HCT116 (cell line): ENCODE data around the gene CNNM4. TPM values are rescaled to one million over a fixed set of nuclear protein-coding genes. Genes with fewer than 3 reads are reported as not detected.

Experiments
- ATAC-seq: fragments of 200-7000 bp; cut with Tn5 transposase; 2 replicates; pipeline ENCODE4 v1.9.1; 2020; ENCODE audit warnings: mild to moderate bottlenecking, moderate library complexity
- BruUV-seq: library from RNA; stranded (reverse); fragments of 400-500 nt; replicated peaks from 2 replicates; lab custom pipeline; 2021; lab: Mats Ljungman, UMichigan
- CTCF ChIA-PET: fragments of 300-600 bp; sonication (Branson Sonifier 250); formaldehyde crosslinking; loops from one replicate; lab custom pipeline; 2021; ENCODE audit warnings: antibody characterized with exemption; lab: Charles Lee
- POLR2A ChIA-PET: fragments of 300-600, 350-600 bp; sonication (Branson Sonifier 250); formaldehyde crosslinking; loops from one replicate; lab custom pipeline; 2021; ENCODE audit warnings: antibody characterized with exemption; lab: Charles Lee
- RAD21 ChIA-PET, 2 experiments: fragments of 300-600 bp; sonication (Branson Sonifier 250); formaldehyde crosslinking; loops; one replicate each; lab custom pipeline; 2023; ENCODE audit warnings: low total read pairs in 2 of 2; ENCODE audit not compliant: uncharacterized antibody in 2 of 2, unreplicated experiment in 2 of 2, low non-redundant PET in 1 of 2; lab: Charles Lee
- DNase-seq: peaks from one replicate; pipeline ENCODE4 v3.0.0-alpha.2; 2010; ENCODE audit warnings: low read depth, low spot score
- H2AFZ ChIP-seq: fragments of 200-600 bp; shearing (Covaris generic), sonication (generic); 2 replicates; pipeline ENCODE4 v1.6.1; 2017; ENCODE audit warnings: low read depth, mixed run types, mixed read lengths, antibody characterized with exemption, low read length; ENCODE audit not compliant: poor library complexity, severe bottlenecking
- H3K27ac ChIP-seq: 2 replicates; pipeline ENCODE4 v1.5.1; 2012; ENCODE audit warnings: low read depth, low read length
- H3K27me3 ChIP-seq: fragments of 200-600 bp; sonication (generic); 2 replicates; pipeline ENCODE4 v1.6.1; 2016; ENCODE audit warnings: mixed run types, low read length, mixed read lengths; ENCODE audit not compliant: insufficient read depth
- H3K36me3 ChIP-seq, 2 experiments: fragments of 200-500 bp in 1 of 2; fragments of 200-600 bp in 1 of 2; sonication (Bioruptor generic) in 1 of 2; sonication (generic) in 1 of 2; 2 replicates each; pipeline versions ENCODE4 v1.5.1 to v1.6.1; 2014 to 2016; ENCODE audit warnings: low read length in 2 of 2, inconsistent platforms in 1 of 2, mixed read lengths in 1 of 2, mixed run types in 1 of 2; ENCODE audit not compliant: insufficient read depth in 2 of 2, control insufficient read depth in 1 of 2
- H3K4me1 ChIP-seq, 2 experiments: fragments of 200-600 bp in 1 of 2; sonication (generic) in 1 of 2; 2 replicates each; pipeline versions ENCODE4 v1.5.1 to v1.6.1; 2012 to 2017; ENCODE audit warnings: low read length in 2 of 2, inconsistent platforms in 1 of 2, mild to moderate bottlenecking in 1 of 2, mixed read lengths in 1 of 2, mixed run types in 1 of 2, moderate library complexity in 1 of 2; ENCODE audit not compliant: insufficient read depth in 2 of 2, control insufficient read depth in 1 of 2
- H3K4me2 ChIP-seq: fragments of 200-600 bp; sonication (generic); 2 replicates; pipeline ENCODE4 v1.6.1; 2017; ENCODE audit warnings: mixed run types, low read length, mixed read lengths
- H3K4me3 ChIP-seq, 2 experiments: fragments of 200-600 bp in 1 of 2; sonication (generic) in 1 of 2; replicated peaks in 1 of 2; 2 replicates each; pipeline ENCODE4 v1.5.1; 2011 to 2016; ENCODE audit warnings: low read length in 2 of 2, control low read depth in 1 of 2, low read depth in 1 of 2, mild to moderate bottlenecking in 1 of 2, mixed read lengths in 1 of 2, mixed run types in 1 of 2
- H3K79me2 ChIP-seq: fragments of 200-600 bp; sonication (generic); 2 replicates; pipeline ENCODE4 v1.6.1; 2017; ENCODE audit warnings: mild to moderate bottlenecking, mixed run types, low read length, moderate library complexity, mixed read lengths; ENCODE audit not compliant: insufficient read depth
- H3K9ac ChIP-seq: fragments of 200-600 bp; sonication (generic); 2 replicates; pipeline ENCODE4 v1.6.1; 2016; ENCODE audit warnings: low read length, mixed read lengths
- H3K9me2 ChIP-seq: fragments of 200-600 bp; sonication (generic), shearing (Covaris generic); 2 replicates; pipeline ENCODE4 v1.6.1; 2017; ENCODE audit warnings: mixed run types, mild to moderate bottlenecking, moderate library complexity; ENCODE audit not compliant: insufficient read depth
- H3K9me3 ChIP-seq, 2 experiments: fragments of 200-500 bp in 1 of 2; fragments of 200-600 bp in 1 of 2; sonication (Bioruptor generic) in 1 of 2; sonication (generic) in 1 of 2; 2 replicates each; pipeline ENCODE4 v1.6.1; 2014 to 2017; ENCODE audit warnings: low read length in 2 of 2, mixed read lengths in 2 of 2, inconsistent platforms in 1 of 2, low read depth in 1 of 2, mild to moderate bottlenecking in 1 of 2, mixed run types in 1 of 2, moderate library complexity in 1 of 2; ENCODE audit not compliant: control insufficient read depth in 1 of 2, insufficient read depth in 1 of 2
- H4K20me1 ChIP-seq: fragments of 200-600 bp; sonication (generic), shearing (Covaris generic); 2 replicates; pipeline ENCODE4 v1.6.1; 2017; ENCODE audit warnings: mixed run types, mild to moderate bottlenecking, moderate library complexity; ENCODE audit not compliant: insufficient read depth
- CBX3 ChIP-seq: IDR thresholded peaks from 2 replicates; pipeline ENCODE4 v1.6.1; 2012; ENCODE audit warnings: low read depth
- EGR1 ChIP-seq: IDR thresholded peaks from 2 replicates; pipeline ENCODE4 v1.6.1; 2012; ENCODE audit warnings: low read depth
- ELF1 ChIP-seq: IDR thresholded peaks from 2 replicates; pipeline ENCODE4 v1.6.1; 2012; ENCODE audit warnings: low read depth, borderline replicate concordance
- EZH2phosphoT487 ChIP-seq: fragments of 200-600 bp; IDR thresholded peaks from 2 replicates; pipeline ENCODE4 v1.6.1; 2018; ENCODE audit warnings: antibody characterized with exemption, borderline replicate concordance
- FOSL1 ChIP-seq: IDR thresholded peaks from 2 replicates; pipeline ENCODE4 v1.6.1; 2012; ENCODE audit warnings: low read depth
- MAX ChIP-seq: IDR thresholded peaks from 2 replicates; pipeline ENCODE4 v1.6.1; 2012
- POLR2A ChIP-seq: IDR thresholded peaks from 2 replicates; pipeline ENCODE4 v1.7.0; 2011; ENCODE audit warnings: borderline replicate concordance; ENCODE audit not compliant: insufficient read depth, insufficient read length; ENCODE audit errors: extremely low read depth
- RAD21 ChIP-seq: IDR thresholded peaks from 2 replicates; pipeline ENCODE4 v1.6.1; 2012; ENCODE audit warnings: low read depth, mild to moderate bottlenecking
- SIN3A ChIP-seq: IDR thresholded peaks from 2 replicates; pipeline ENCODE4 v1.6.1; 2012; ENCODE audit warnings: low read depth
- SRF ChIP-seq: IDR thresholded peaks from 2 replicates; pipeline ENCODE4 v1.6.1; 2012; ENCODE audit warnings: low read depth
- TCF7L2 ChIP-seq: IDR thresholded peaks from 2 replicates; pipeline ENCODE4 v1.7.0; 2011; ENCODE audit warnings: borderline replicate concordance, inconsistent platforms; ENCODE audit not compliant: insufficient read depth, insufficient read length; ENCODE audit errors: extremely low read depth
- ZFX ChIP-seq: fragments of 450-650 bp; IDR thresholded peaks from 2 replicates; pipeline ENCODE4 v1.6.1; 2017
- ZNF274 ChIP-seq: fragments of 200-500 bp; sonication (Bioruptor generic); IDR thresholded peaks from 2 replicates; pipeline ENCODE4 v1.6.1; 2014; ENCODE audit warnings: mild to moderate bottlenecking, low read depth, low read length, inconsistent platforms
- intact Hi-C: fragments of 100-400 bp; cut with micrococcal nuclease; formaldehyde crosslinking; loops from 2 replicates; pipeline ENCODE4 v1.10.0; 2022
- total RNA-seq: library from RNA; stranded (reverse); gene quantifications from one replicate; pipeline ENCODE4 v1.2.1, GENCODE V29; 2021; ENCODE audit not compliant: unreplicated experiment
- TF ChIP-seq, protein P1 (sequence below), 3 experiments: fragments of 200-600 bp in 1 of 3; sonication (generic) in 1 of 3; IDR thresholded peaks in 2 of 3; conservative IDR thresholded peaks in 1 of 3; 2 replicates each; pipeline ENCODE4 v1.5.1; 2012 to 2017; ENCODE audit warnings: low read depth in 2 of 3, low read length in 2 of 3, antibody characterized with exemption in 1 of 3, borderline replicate concordance in 1 of 3, control low read depth in 1 of 3, mild to moderate bottlenecking in 1 of 3, mixed read lengths in 1 of 3, mixed run types in 1 of 3, moderate library complexity in 1 of 3; ENCODE audit not compliant: insufficient read depth in 1 of 3
- TF ChIP-seq, protein P2 (sequence below): IDR thresholded peaks from 2 replicates; pipeline ENCODE4 v1.6.1; 2012
- TF ChIP-seq, protein P3 (sequence below): IDR thresholded peaks from 2 replicates; pipeline ENCODE4 v1.6.1; 2011; ENCODE audit warnings: mild to moderate bottlenecking, low read length, moderate library complexity; ENCODE audit not compliant: insufficient replicate concordance; ENCODE audit errors: extremely low read depth
- TF ChIP-seq, protein P4 (sequence below): IDR thresholded peaks from 2 replicates; pipeline ENCODE4 v1.6.1; 2012; ENCODE audit warnings: low read depth

CNNM4 gene
- total RNA-seq, 1 experiment from 2014 or later: 7.9 TPM

GRCh38 chr2:96819876-96820511 is 59.3 kb downstream of the CNNM4 start:
- no peak overlapping the region for H3K4me2 ChIP-seq
- ChIA-PET CTCF (no interaction called here), POLR2A (no interaction called here), RAD21 (no interaction called here)
- H3K27ac ChIP-seq: no peak overlapping the region
- no peak overlapping the region for H3K9ac ChIP-seq
- H3K4me1 ChIP-seq: peaks cover 11 to 20% of the 10 kb centered on the region in 2 experiments
- ATAC-seq: no peak
- H3K4me3 ChIP-seq: no peak overlapping the region
- TF ChIP-seq, protein P1, sequence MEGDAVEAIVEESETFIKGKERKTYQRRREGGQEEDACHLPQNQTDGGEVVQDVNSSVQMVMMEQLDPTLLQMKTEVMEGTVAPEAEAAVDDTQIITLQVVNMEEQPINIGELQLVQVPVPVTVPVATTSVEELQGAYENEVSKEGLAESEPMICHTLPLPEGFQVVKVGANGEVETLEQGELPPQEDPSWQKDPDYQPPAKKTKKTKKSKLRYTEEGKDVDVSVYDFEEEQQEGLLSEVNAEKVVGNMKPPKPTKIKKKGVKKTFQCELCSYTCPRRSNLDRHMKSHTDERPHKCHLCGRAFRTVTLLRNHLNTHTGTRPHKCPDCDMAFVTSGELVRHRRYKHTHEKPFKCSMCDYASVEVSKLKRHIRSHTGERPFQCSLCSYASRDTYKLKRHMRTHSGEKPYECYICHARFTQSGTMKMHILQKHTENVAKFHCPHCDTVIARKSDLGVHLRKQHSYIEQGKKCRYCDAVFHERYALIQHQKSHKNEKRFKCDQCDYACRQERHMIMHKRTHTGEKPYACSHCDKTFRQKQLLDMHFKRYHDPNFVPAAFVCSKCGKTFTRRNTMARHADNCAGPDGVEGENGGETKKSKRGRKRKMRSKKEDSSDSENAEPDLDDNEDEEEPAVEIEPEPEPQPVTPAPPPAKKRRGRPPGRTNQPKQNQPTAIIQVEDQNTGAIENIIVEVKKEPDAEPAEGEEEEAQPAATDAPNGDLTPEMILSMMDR (IDR thresholded peaks at IDR 0.05 in 2 of 3, conservative IDR thresholded peaks at IDR 0.05 in 1 of 3; ENCODE audit: borderline replicate concordance in 1 of 3, insufficient read depth in 1 of 3, low read depth in 2 of 3, low read length in 2 of 3): no peak
- TF ChIP-seq RAD21 (no peak), MAX (no peak), FOSL1 (no peak), TCF7L2 (no peak), CBX3 (no peak), ELF1 (no peak), ZNF274 (no peak), SIN3A (no peak), EZH2phosphoT487 (no peak), SRF (no peak), POLR2A (no peak), EGR1 (no peak), ZFX (no peak)
- TF ChIP-seq, protein P2, sequence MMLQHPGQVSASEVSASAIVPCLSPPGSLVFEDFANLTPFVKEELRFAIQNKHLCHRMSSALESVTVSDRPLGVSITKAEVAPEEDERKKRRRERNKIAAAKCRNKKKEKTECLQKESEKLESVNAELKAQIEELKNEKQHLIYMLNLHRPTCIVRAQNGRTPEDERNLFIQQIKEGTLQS: no peak
- TF ChIP-seq, protein P3, sequence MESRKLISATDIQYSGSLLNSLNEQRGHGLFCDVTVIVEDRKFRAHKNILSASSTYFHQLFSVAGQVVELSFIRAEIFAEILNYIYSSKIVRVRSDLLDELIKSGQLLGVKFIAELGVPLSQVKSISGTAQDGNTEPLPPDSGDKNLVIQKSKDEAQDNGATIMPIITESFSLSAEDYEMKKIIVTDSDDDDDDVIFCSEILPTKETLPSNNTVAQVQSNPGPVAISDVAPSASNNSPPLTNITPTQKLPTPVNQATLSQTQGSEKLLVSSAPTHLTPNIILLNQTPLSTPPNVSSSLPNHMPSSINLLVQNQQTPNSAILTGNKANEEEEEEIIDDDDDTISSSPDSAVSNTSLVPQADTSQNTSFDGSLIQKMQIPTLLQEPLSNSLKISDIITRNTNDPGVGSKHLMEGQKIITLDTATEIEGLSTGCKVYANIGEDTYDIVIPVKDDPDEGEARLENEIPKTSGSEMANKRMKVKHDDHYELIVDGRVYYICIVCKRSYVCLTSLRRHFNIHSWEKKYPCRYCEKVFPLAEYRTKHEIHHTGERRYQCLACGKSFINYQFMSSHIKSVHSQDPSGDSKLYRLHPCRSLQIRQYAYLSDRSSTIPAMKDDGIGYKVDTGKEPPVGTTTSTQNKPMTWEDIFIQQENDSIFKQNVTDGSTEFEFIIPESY: no peak
- TF ChIP-seq, protein P4, sequence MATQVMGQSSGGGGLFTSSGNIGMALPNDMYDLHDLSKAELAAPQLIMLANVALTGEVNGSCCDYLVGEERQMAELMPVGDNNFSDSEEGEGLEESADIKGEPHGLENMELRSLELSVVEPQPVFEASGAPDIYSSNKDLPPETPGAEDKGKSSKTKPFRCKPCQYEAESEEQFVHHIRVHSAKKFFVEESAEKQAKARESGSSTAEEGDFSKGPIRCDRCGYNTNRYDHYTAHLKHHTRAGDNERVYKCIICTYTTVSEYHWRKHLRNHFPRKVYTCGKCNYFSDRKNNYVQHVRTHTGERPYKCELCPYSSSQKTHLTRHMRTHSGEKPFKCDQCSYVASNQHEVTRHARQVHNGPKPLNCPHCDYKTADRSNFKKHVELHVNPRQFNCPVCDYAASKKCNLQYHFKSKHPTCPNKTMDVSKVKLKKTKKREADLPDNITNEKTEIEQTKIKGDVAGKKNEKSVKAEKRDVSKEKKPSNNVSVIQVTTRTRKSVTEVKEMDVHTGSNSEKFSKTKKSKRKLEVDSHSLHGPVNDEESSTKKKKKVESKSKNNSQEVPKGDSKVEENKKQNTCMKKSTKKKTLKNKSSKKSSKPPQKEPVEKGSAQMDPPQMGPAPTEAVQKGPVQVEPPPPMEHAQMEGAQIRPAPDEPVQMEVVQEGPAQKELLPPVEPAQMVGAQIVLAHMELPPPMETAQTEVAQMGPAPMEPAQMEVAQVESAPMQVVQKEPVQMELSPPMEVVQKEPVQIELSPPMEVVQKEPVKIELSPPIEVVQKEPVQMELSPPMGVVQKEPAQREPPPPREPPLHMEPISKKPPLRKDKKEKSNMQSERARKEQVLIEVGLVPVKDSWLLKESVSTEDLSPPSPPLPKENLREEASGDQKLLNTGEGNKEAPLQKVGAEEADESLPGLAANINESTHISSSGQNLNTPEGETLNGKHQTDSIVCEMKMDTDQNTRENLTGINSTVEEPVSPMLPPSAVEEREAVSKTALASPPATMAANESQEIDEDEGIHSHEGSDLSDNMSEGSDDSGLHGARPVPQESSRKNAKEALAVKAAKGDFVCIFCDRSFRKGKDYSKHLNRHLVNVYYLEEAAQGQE: no peak
- H4K20me1 ChIP-seq: no peaks in the 10 kb centered on the region
- BruUV-seq: no TSS peak
- H3K79me2 ChIP-seq: peaks cover 70% of the 10 kb centered on the region
- peaks cover 3 to 9% of the 10 kb centered on the region in 2 experiments; a peak in 2 of 4 replicates for H3K36me3 ChIP-seq
- no peaks in the 10 kb centered on the region for H3K9me2 ChIP-seq
- intact Hi-C loops: no loop called here
- no peak overlapping the region for H2AFZ ChIP-seq
- H3K27me3 ChIP-seq: no peaks in the 10 kb centered on the region
- no peak for DNase-seq
- H3K9me3 ChIP-seq: no peaks in the 10 kb centered on the region
